ENCODE measurements around the gene AMN1. TPM values are rescaled to one million over a fixed set of nuclear protein-coding genes. Genes with fewer than 3 reads are reported as not detected.
"Not testable (repeated sequence)": the region's sequence is repeated elsewhere in the genome, so short reads cannot be mapped to it uniquely, and the experiment has no call there.

Gene AMN1
- total RNA-seq, 4 donors from 2014 or later = 1.3 to 25.6 (median 16.0) TPM

DNA sequence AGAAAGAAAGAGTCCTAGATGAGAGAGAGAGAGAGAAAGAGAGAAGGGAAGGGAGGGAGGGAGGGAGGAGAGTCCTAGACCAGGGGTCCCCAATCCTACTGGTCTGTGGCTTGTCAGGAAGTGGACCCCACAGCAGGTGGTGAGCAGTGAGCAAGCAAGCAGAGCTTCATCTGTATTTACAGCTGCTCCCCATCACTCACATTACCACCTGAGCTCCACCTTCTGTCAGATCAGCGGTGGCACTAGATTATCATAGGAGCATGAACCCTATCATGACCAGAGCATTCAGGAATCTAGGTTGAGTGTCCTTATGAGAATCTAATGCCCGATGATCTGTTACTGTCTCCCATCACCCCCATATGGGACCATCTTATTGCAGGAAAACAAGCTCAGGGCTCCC is 39.2 kb upstream of the AMN1 start:
- TF ChIP-seq, protein P1, sequence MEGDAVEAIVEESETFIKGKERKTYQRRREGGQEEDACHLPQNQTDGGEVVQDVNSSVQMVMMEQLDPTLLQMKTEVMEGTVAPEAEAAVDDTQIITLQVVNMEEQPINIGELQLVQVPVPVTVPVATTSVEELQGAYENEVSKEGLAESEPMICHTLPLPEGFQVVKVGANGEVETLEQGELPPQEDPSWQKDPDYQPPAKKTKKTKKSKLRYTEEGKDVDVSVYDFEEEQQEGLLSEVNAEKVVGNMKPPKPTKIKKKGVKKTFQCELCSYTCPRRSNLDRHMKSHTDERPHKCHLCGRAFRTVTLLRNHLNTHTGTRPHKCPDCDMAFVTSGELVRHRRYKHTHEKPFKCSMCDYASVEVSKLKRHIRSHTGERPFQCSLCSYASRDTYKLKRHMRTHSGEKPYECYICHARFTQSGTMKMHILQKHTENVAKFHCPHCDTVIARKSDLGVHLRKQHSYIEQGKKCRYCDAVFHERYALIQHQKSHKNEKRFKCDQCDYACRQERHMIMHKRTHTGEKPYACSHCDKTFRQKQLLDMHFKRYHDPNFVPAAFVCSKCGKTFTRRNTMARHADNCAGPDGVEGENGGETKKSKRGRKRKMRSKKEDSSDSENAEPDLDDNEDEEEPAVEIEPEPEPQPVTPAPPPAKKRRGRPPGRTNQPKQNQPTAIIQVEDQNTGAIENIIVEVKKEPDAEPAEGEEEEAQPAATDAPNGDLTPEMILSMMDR (IDR thresholded peaks at IDR 0.05) = no peak
- TF ChIP-seq POLR2A (IDR thresholded peaks at IDR 0.05) = no peak
- H3K4me1 ChIP-seq = no peaks in the 10 kb centered on the region
- no peak overlapping the region for H3K4me3 ChIP-seq
- intact Hi-C loops (cut with DNase I; ENCODE audit: low total_unique reads) = no loop called here
- DNase-seq = no peak
- H3K9me3 ChIP-seq = no peaks in the 10 kb centered on the region
- no peaks in the 10 kb centered on the region for H3K27me3 ChIP-seq
- H3K27ac ChIP-seq = no peak overlapping the region
- H3K36me3 ChIP-seq = no peaks in the 10 kb centered on the region

GRCh38 chr12:31765931-31766330 is 37.1 kb upstream of the AMN1 start:
- Histone ChIP-seq H3K4me1 (no peaks in the 10 kb centered on the region), H3K36me3 (no peaks in the 10 kb centered on the region), H3K9me3 (no peaks in the 10 kb centered on the region), H3K4me3 (no peak overlapping the region), H3K27ac (no peak overlapping the region), H3K27me3 (no peaks in the 10 kb centered on the region)
- TF ChIP-seq, protein P1 (IDR thresholded peaks at IDR 0.05) = no peak
- TF ChIP-seq POLR2A (IDR thresholded peaks at IDR 0.05) = no peak
- intact Hi-C loops (cut with DNase I; ENCODE audit: low total_unique reads) = no loop called here
- DNase-seq = no peak

DNA sequence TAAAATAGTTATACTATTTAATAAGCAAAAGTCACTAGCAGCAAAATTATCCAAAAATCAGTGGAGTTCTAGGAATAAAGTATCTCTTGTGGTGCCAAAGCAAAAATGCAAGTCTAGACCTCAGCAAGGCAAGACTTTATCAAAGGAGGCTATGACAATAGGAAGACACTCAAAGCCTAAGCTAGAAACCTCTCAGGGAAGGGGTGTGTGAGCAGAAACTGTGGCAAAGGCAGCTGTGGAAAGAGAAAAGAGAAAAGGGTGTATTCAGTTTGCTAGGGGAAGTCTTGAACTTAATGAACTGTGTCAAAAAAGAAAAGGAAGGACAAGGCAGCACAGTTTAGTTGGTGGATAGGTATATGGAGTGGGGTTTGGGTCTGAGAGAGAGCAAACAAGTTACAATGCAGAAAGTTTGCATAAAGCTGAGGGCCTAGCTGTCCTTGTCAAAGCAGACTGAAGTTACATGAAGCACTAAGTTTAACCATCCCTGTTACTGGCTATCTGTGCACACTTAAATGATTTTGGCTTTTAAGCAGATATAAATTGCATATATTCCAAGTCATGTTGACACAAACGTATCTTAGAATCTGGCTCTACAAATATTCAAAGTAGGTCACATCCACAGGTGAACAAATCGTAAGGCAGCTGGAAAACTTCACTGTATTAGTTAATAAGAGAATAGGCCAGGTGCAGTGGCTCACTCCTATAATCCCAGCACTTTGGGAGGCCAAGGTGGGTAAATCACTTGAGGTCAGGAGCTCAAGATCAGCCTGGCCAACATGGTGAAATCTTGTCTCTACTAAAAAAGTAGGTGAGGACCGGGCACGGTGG is 31.0 kb upstream of the AMN1 start:
- Histone ChIP-seq H3K27me3 (no peaks in the 10 kb centered on the region), H3K4me1 (no peaks in the 10 kb centered on the region), H3K27ac (no peak overlapping the region), H3K4me3 (no peak overlapping the region), H3K9me3 (no peaks in the 10 kb centered on the region), H3K36me3 (no peaks in the 10 kb centered on the region)
- TF ChIP-seq, protein P1 (IDR thresholded peaks at IDR 0.05) = no peak
- TF ChIP-seq POLR2A (IDR thresholded peaks at IDR 0.05) = no peak
- DNase-seq = no peak
- intact Hi-C loops (cut with DNase I; ENCODE audit: low total_unique reads) = no loop called here

GRCh38 chr12:31758297-31758696 is 29.5 kb upstream of the AMN1 start:
- H3K27ac ChIP-seq; H3K4me3 ChIP-seq; intact Hi-C loops (cut with DNase I; ENCODE audit: low total_unique reads); H3K27me3 ChIP-seq; H3K36me3 ChIP-seq; H3K4me1 ChIP-seq; DNase-seq; H3K9me3 ChIP-seq: not testable (repeated sequence)

DNA sequence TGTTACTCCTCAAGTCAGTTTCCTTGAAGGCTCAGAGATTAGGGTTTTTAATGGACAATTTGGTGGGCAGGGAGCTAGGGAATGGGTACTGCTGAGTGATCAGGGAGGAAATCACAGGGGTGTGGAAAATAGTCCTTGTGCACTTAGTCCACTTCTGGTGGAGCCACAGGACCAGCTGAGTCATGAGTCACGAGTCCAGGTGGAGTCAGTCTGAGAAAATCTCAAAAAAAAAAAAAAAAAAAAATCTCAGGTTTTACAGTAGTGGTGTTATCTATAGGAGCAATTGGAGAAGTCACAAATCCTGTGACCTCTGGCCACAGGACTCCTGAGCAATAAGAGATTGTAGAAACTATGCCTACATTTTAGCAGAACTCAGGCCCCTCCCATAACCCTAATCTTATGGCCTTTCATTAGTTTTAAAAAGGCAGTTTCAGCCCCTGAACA is 28.2 kb upstream of the AMN1 start:
- Histone ChIP-seq H3K4me1 (no peaks in the 10 kb centered on the region), H3K27me3 (no peaks in the 10 kb centered on the region), H3K4me3 (no peak overlapping the region), H3K27ac (no peak overlapping the region), H3K9me3 (no peaks in the 10 kb centered on the region), H3K36me3 (no peaks in the 10 kb centered on the region)
- intact Hi-C loops (cut with DNase I; ENCODE audit: low total_unique reads) = no loop called here
- no peak for DNase-seq
- TF ChIP-seq, protein P1 (IDR thresholded peaks at IDR 0.05) = no peak
- TF ChIP-seq POLR2A (IDR thresholded peaks at IDR 0.05) = no peak
